Mucosa of stomach (tissue), 1 donor: ENCODE data around the gene CYFIP1.

Experiments used
- H3K27me3 ChIP-seq: one replicate; pipeline ENCODE4 v1.7.0; 2013; ENCODE audit warnings: mild to moderate bottlenecking, low read length; ENCODE audit not compliant: control insufficient read depth, insufficient read depth
- H3K36me3 ChIP-seq: one replicate; pipeline ENCODE4 v1.7.0; 2013; ENCODE audit warnings: low read length; ENCODE audit not compliant: control insufficient read depth, insufficient read depth
- H3K4me1 ChIP-seq: one replicate; pipeline ENCODE4 v1.7.0; 2013; ENCODE audit warnings: mild to moderate bottlenecking, low read length; ENCODE audit not compliant: control insufficient read depth, insufficient read depth
- H3K4me3 ChIP-seq: one replicate; pipeline ENCODE4 v1.7.0; 2013; ENCODE audit warnings: low read length
- H3K9ac ChIP-seq: one replicate; pipeline ENCODE4 v1.7.0; 2013; ENCODE audit warnings: mild to moderate bottlenecking, low read length, moderate library complexity
- H3K9me3 ChIP-seq: one replicate; pipeline ENCODE4 v1.7.0; 2013; ENCODE audit warnings: mild to moderate bottlenecking, low read length, moderate library complexity; ENCODE audit not compliant: control insufficient read depth
- donor health status: Pancreatic carcinoma.

CYFIP1 gene

GRCh38 chr15:22877607-22878006 lies 102.6 kb downstream of the CYFIP1 start:
- no peaks in the 10 kb centered on the region for H3K27me3 ChIP-seq
- no peaks in the 10 kb centered on the region for H3K9me3 ChIP-seq
- H3K36me3 ChIP-seq = peaks cover 8% of the 10 kb centered on the region
- H3K4me1 ChIP-seq = no peaks in the 10 kb centered on the region
- no peak overlapping the region for H3K9ac ChIP-seq
- H3K4me3 ChIP-seq = no peak overlapping the region

- H3K36me3 ChIP-seq = peaks cover 3% of the 10 kb centered on the region
- H3K4me1 ChIP-seq = no peaks in the 10 kb centered on the region
- no peaks in the 10 kb centered on the region for H3K27me3 ChIP-seq
- H3K9me3 ChIP-seq = no peaks in the 10 kb centered on the region
- H3K4me3 ChIP-seq = no peak overlapping the region
- H3K9ac ChIP-seq = no peak overlapping the region
These were observed 103.1 kb downstream of the CYFIP1 start for GRCh38 chr15:22877117-22877516.

DNA sequence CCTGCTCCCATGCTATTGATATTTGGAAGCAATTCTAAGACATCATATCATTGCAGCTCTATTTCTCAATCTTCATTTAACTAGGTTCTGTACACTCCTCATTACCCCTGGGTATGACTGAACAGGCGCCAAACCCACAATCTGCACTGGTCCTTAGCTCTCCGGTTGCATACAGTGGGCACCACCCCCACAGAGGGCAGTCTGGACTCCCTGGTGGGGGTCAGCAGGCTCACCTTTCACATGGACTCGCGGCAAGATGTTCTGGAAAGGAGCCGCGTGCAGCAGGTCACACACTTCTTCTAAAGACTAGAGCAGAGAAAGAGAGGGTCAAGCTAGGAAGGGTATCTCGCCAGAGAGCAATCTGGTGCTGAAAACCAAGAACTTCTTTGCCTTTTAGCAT lies 105.2 kb downstream of the CYFIP1 start:
- H3K4me3 ChIP-seq = no peak overlapping the region
- H3K9ac ChIP-seq = no peak overlapping the region
- no peaks in the 10 kb centered on the region for H3K9me3 ChIP-seq
- no peaks in the 10 kb centered on the region for H3K4me1 ChIP-seq
- no peaks in the 10 kb centered on the region for H3K27me3 ChIP-seq
- no peaks in the 10 kb centered on the region for H3K36me3 ChIP-seq

GRCh38 chr15:22874256-22874655 lies 105.9 kb downstream of the CYFIP1 start:
- no peaks in the 10 kb centered on the region for H3K27me3 ChIP-seq
- H3K4me1 ChIP-seq = no peaks in the 10 kb centered on the region
- no peaks in the 10 kb centered on the region for H3K9me3 ChIP-seq
- H3K36me3 ChIP-seq = no peaks in the 10 kb centered on the region
- H3K4me3 ChIP-seq = no peak overlapping the region
- no peak overlapping the region for H3K9ac ChIP-seq

DNA sequence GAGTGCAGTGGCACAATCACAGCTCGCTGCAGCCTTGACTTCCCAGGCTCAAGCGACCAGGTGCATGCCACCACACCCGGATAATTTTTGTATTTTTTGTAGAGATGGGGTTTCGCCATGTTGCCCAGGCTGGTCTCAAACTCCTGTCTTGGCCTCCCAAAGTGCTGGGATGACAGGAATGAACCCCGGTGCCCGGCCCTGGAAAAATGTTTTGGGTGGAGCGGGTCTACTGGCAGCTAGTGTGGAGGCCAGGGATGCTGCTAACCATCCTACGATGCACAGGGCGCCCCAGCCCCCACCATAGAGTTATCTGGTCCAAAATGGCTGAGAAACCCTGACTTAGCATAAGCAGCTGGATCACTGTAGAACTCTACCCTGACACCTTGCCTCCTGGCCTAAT lies 106.3 kb downstream of the CYFIP1 start:
- Histone ChIP-seq H3K9me3 (no peaks in the 10 kb centered on the region), H3K27me3 (no peaks in the 10 kb centered on the region), H3K36me3 (no peaks in the 10 kb centered on the region), H3K9ac (no peak overlapping the region), H3K4me3 (no peak overlapping the region), H3K4me1 (no peaks in the 10 kb centered on the region)

DNA sequence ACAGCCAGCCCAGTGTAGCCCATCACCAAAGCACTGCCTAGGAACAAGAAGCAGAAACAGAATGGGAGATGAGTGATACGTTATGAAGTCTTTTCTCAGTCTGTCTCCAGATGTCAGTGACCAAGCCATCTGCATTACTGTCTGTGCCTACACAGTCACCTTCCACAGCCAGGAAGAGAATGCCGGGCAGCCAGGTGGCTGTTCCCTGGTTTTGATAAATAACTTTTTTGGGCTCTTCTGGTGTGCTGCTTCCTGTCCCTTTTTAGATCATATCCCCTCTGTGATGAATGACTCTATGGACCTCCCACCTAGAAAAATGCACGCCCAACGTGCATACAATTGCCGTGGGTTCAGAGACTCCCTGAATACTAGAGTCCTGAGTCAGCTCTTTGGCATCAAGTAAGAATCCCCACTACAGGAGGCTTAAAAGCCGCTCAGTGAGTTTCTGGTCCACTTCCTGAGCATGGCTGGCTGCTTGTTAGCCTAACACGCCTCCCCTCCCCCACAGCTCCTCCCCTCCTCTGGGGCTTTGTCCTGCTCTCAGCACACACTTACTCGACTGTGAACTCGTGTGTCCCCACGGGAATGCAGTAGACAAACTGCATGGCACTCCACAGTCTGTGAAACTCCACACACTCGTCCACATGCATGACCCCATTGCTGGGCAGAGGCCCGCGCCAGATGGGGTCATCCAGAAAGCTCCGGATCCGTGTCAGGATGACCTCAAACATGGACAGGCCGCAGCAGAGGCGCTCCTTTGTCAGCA lies 107.0 kb downstream of the CYFIP1 start:
- no peak overlapping the region for H3K9ac ChIP-seq
- H3K36me3 ChIP-seq = no peaks in the 10 kb centered on the region
- no peak overlapping the region for H3K4me3 ChIP-seq
- H3K9me3 ChIP-seq = no peaks in the 10 kb centered on the region
- no peaks in the 10 kb centered on the region for H3K27me3 ChIP-seq
- H3K4me1 ChIP-seq = no peaks in the 10 kb centered on the region

DNA sequence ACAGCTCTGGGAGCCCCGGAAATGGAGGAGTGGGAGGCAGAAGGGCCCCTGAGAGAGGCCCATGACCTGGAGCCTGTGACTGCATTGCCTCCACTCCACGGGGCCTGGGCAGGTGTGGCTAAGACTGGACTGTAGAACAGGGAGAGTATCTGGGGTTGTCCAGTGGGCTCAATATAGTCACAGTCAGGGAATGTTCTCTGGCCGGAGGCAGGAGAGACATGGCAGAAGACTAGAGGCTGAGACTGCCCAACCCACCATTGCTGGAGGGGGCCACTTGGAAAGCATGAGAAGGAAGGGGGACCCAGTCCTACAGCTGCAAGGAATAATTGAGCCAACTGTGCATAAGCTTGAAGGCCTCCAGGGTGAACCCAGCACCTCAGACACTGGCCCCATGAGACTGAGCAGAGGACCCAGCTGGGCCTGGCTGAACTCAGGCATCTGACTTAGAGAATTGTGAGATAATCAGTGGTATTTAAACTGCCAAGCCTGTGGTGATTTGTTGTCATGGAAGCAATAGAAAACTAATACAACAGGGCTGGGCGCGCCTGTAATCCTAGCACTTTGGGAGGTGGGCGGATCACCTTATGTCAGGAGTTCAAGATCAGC lies 108.6 kb downstream of the CYFIP1 start:
- no peaks in the 10 kb centered on the region for H3K9me3 ChIP-seq
- no peaks in the 10 kb centered on the region for H3K27me3 ChIP-seq
- no peak overlapping the region for H3K9ac ChIP-seq
- no peak overlapping the region for H3K4me3 ChIP-seq
- H3K36me3 ChIP-seq = no peaks in the 10 kb centered on the region
- H3K4me1 ChIP-seq = no peaks in the 10 kb centered on the region

GRCh38 chr15:22870865-22871264 lies 109.3 kb downstream of the CYFIP1 start:
- Histone ChIP-seq H3K27me3 (no peaks in the 10 kb centered on the region), H3K9me3 (no peaks in the 10 kb centered on the region), H3K4me3 (no peak overlapping the region), H3K36me3 (no peaks in the 10 kb centered on the region), H3K9ac (no peak overlapping the region), H3K4me1 (no peaks in the 10 kb centered on the region)

- no peaks in the 10 kb centered on the region for H3K4me1 ChIP-seq
- H3K9ac ChIP-seq = no peak overlapping the region
- H3K36me3 ChIP-seq = no peaks in the 10 kb centered on the region
- no peaks in the 10 kb centered on the region for H3K27me3 ChIP-seq
- H3K4me3 ChIP-seq = no peak overlapping the region
- no peaks in the 10 kb centered on the region for H3K9me3 ChIP-seq
These were observed 110.3 kb downstream of the CYFIP1 start for GRCh38 chr15:22869856-22870255.

- Histone ChIP-seq H3K36me3 (no peaks in the 10 kb centered on the region), H3K4me3 (no peak overlapping the region), H3K9ac (no peak overlapping the region), H3K27me3 (no peaks in the 10 kb centered on the region), H3K4me1 (no peaks in the 10 kb centered on the region), H3K9me3 (no peaks in the 10 kb centered on the region)
These were observed 111.2 kb downstream of the CYFIP1 start for GRCh38 chr15:22868928-22869327.

DNA sequence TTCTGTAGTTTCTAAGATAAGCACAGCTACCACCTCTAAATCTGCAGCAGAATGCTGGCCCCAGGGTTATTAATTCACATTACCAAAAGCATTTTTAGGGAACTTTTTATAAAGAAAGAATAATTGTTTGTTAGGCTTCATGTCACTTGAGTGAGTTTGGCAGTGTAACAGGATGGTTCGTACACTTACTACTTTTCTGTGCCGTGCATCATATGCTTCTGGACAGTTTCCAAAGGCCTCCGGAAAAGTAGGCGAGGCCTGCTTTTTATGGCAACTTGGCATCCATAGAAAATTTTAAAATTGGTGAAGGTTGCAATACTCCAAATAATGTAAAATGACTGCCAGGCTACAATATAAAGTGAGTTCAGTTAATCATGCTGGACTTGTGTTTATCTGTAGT lies 111.7 kb downstream of the CYFIP1 start:
- Histone ChIP-seq H3K4me3 (no peak overlapping the region), H3K9ac (no peak overlapping the region), H3K4me1 (no peaks in the 10 kb centered on the region), H3K27me3 (no peaks in the 10 kb centered on the region), H3K36me3 (no peaks in the 10 kb centered on the region), H3K9me3 (no peaks in the 10 kb centered on the region)

GRCh38 chr15:22867886-22868285 lies 112.3 kb downstream of the CYFIP1 start:
- Histone ChIP-seq H3K36me3 (no peaks in the 10 kb centered on the region), H3K4me3 (no peak overlapping the region), H3K27me3 (no peaks in the 10 kb centered on the region), H3K9me3 (no peaks in the 10 kb centered on the region), H3K9ac (no peak overlapping the region), H3K4me1 (no peaks in the 10 kb centered on the region)
